GM18519 (cell line): ENCODE results near the gene ZFYVE28.
"Not testable (repeated sequence)": the region's sequence is repeated elsewhere in the genome, so short reads cannot be mapped to it uniquely, and the experiment has no call there.

Source experiments
- ATAC-seq: cut with Tn5 transposase; IDR thresholded peaks from one replicate; pipeline ENCODE4 v1.9.1; 2021; ENCODE audit warnings: mild to moderate bottlenecking, moderate library complexity; ENCODE audit not compliant: unreplicated experiment, low FRiP score

ZFYVE28 gene

GRCh38 chr4:2276581-2277325, 141.7 kb downstream of the ZFYVE28 start:
- ATAC-seq = no peak

- no peak for ATAC-seq
Measured at GRCh38 chr4:2275546-2276251, 142.7 kb downstream of the ZFYVE28 start.

- ATAC-seq = not testable (repeated sequence)
Measured at GRCh38 chr4:2275044-2275397, 143.4 kb downstream of the ZFYVE28 start.

GRCh38 chr4:2274320-2275043, 144.0 kb downstream of the ZFYVE28 start:
- no peak for ATAC-seq

- no peak for ATAC-seq
Measured at GRCh38 chr4:2273657-2274319, 144.7 kb downstream of the ZFYVE28 start.

GRCh38 chr4:2273221-2273620, 145.2 kb downstream of the ZFYVE28 start:
- no peak for ATAC-seq

- ATAC-seq = no peak
Measured at GRCh38 chr4:2272828-2273120, 145.7 kb downstream of the ZFYVE28 start.

- ATAC-seq = no peak
Measured at GRCh38 chr4:2272026-2272827, 146.2 kb downstream of the ZFYVE28 start.

GRCh38 chr4:2271279-2272025, 147.0 kb downstream of the ZFYVE28 start:
- ATAC-seq = no peak

GRCh38 chr4:2270341-2271165, 147.9 kb downstream of the ZFYVE28 start:
- ATAC-seq = no peak

- no peak for ATAC-seq
Measured at GRCh38 chr4:2269618-2270163, 148.8 kb downstream of the ZFYVE28 start.

GRCh38 chr4:2269206-2269531, 149.3 kb downstream of the ZFYVE28 start:
- ATAC-seq = no peak

- no peak for ATAC-seq
Measured at GRCh38 chr4:2268357-2269205, 149.9 kb downstream of the ZFYVE28 start.

- no peak for ATAC-seq
Measured at GRCh38 chr4:2267841-2268240, 150.6 kb downstream of the ZFYVE28 start.

GRCh38 chr4:2267320-2267811, 151.1 kb downstream of the ZFYVE28 start:
- no peak for ATAC-seq

GRCh38 chr4:2266821-2267220, 151.6 kb downstream of the ZFYVE28 start:
- no peak for ATAC-seq

- ATAC-seq = no peak
Measured at GRCh38 chr4:2266181-2266580, 152.3 kb downstream of the ZFYVE28 start.
